Dendritic cell treated with granulocyte-macrophage colony-stimulating factor and Interleukin-4, amounts not matched to agents 40 ng/mL and 50 ng/mL, for 4 days (primary cell): ENCODE measurements around the gene COX7A2.
A peak's percentile ranks its signal among the peaks of the same experiment; 100 is the strongest.

Source experiments
- H3K27ac Mint-ChIP-seq: one replicate; pipeline ENCODE4 v1.8.0; 2022; ENCODE audit warnings: mild to moderate bottlenecking, mixed read lengths
- H3K27me3 Mint-ChIP-seq: one replicate; pipeline ENCODE4 v1.8.0; 2022; ENCODE audit warnings: mild to moderate bottlenecking, mixed read lengths
- H3K36me3 Mint-ChIP-seq: one replicate; pipeline ENCODE4 v1.8.0; 2022; ENCODE audit warnings: low read depth, mixed read lengths
- H3K4me1 Mint-ChIP-seq: one replicate; pipeline ENCODE4 v1.8.0; 2022; ENCODE audit warnings: low read depth, mixed read lengths
- H3K4me3 Mint-ChIP-seq: one replicate; pipeline ENCODE4 v1.8.0; 2022; ENCODE audit warnings: mild to moderate bottlenecking, moderate library complexity, mixed read lengths
- H3K9me3 Mint-ChIP-seq: one replicate; pipeline ENCODE4 v1.8.0; 2022; ENCODE audit warnings: mixed read lengths
- intact Hi-C: fragments of 100-400 bp; cut with micrococcal nuclease; formaldehyde crosslinking; loops from one replicate; pipeline ENCODE4 v1.15.0; 2022

Gene COX7A2

DNA sequence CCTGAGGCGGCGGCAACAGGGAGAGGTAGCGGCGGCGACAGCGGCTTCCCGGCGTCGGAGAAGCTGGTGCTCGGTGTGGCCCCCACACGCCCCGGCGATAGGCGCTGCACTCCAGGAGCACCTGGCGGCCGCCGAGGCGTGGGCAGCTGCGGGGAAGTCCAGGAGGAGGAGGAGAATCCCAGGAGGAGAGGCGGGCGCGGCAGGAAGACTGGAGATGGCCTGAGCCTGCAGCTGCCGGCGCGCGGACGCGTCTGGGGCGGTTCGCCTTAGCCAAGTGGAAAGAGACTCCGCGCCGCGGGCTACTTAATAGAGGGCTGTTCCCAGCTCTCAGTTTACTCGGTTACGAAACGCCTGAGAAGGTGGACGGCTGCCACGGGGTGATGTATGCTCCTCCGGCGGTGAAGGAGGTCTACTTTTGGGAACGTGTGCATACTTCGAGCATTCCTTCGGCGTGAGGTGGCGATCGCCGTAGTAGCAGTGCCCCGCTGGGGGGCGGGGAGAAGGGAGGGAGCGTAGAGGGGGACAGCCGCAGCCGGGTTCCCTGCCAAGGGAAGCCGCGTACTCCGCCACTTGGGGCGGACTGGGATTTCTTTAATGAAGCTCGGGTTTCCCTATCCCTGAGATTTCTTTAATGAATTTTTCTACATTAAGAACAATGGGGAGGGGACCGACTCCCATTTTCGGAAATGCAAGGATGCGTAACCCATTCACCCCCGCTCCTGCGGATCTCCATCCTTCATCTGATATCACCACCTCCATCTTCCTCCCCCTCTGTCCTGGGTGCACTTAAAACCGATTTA is 37.6 kb downstream of the COX7A2 start, which contains the start of gene COL12A1:
Gene COL12A1, minus strand, starts transcription at position 278 of the 800 bp plus-strand sequence. CDS start 3,261 bp downstream, outside the sequence.
- H3K4me3 Mint-ChIP-seq: peak within 1 kb of the TSS; percentile 18
- H3K36me3 Mint-ChIP-seq: no peaks in the 10 kb centered on the region
- H3K27me3 Mint-ChIP-seq: peaks cover 88% of the 10 kb centered on the region
- no peaks in the 10 kb centered on the region for H3K9me3 Mint-ChIP-seq
- peaks cover 60% of the 10 kb centered on the region for H3K4me1 Mint-ChIP-seq
- H3K27ac Mint-ChIP-seq: no peak within 1 kb of the TSS
- intact Hi-C loops: no loop called here

DNA sequence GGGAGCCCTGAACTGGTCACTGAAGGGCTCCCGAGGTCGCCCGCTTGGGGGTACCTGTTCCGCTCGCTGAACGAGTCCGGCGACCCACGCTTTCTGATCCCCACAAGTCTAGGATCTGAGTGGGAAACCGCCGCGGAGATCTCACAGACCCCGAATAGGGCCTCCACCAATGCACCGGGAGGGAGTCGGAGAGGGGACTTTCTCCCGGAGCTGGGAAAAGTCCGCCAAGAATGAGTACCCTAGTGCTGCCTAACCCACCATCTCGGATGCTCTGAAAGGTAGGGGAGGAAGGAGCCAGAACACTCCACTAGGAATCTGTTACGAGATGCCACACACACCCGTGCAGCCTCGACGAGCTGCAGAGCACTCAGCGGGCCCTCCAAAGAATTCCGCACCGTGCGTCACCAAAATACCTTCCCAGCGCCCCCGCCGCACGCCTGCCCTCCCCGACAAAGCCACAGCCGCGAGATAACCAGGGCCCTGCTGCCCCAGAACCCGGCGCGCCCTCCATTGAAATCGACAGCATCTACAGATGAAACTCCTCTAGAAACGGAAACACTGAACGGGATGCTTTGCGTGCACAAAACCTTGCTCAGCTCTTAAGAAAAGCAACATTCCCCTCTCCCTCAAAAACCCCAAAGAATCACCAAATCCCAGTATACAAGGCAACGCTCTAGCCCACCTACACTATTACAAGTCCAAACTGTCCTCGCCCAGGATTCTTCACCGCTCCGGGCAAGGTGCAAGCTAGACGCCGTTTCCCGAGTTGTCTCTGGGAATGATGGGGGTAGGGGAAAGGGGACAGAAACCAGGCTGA is 38.4 kb downstream of the COX7A2 start:
- H3K27me3 Mint-ChIP-seq: peaks cover 90% of the 10 kb centered on the region
- no peaks in the 10 kb centered on the region for H3K9me3 Mint-ChIP-seq
- no peaks in the 10 kb centered on the region for H3K36me3 Mint-ChIP-seq
- peaks cover 60% of the 10 kb centered on the region for H3K4me1 Mint-ChIP-seq
- no peak overlapping the region for H3K4me3 Mint-ChIP-seq
- intact Hi-C loops: no loop called here
- no peak overlapping the region for H3K27ac Mint-ChIP-seq

DNA sequence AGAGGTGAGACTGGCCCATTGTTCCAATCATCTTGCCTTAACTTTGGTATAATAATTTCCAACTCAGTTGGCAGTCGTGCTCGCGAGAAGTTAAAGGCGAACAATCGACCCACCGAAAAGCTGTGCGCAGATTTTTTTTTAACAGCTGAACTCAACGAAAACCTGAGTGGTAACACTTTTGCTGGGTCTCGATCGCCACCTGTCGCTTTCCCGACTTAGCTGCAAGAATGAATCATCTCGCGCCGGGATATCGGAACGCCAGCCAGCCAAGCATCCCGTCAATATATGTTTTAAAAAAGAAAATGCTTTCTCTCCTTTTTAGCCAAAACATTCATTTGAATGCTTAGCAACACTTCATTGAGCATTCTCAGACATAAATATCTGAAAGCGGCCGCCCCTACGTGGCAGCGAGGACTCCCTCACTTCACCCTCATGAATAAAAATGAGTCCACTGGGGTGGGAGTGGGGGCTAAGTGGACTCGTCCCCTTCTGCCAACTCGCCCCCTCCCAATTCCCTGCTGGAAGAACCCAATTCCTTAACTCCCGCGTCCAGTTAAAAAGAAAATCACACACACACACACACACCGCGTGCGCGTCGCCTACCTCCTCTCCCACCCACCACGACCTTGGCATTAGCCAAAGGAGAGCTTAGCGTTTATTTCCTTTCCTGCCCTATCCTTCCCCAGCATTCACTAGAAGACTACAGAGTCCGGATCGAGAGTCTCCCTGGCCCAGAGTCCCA is 39.2 kb downstream of the COX7A2 start:
- Mint-ChIP-seq H3K36me3 (no peaks in the 10 kb centered on the region), H3K27me3 (peaks cover 88% of the 10 kb centered on the region), H3K4me3 (no peak overlapping the region), H3K4me1 (peaks cover 60% of the 10 kb centered on the region), H3K9me3 (no peaks in the 10 kb centered on the region), H3K27ac (no peak overlapping the region)
- intact Hi-C loops: no loop called here

DNA sequence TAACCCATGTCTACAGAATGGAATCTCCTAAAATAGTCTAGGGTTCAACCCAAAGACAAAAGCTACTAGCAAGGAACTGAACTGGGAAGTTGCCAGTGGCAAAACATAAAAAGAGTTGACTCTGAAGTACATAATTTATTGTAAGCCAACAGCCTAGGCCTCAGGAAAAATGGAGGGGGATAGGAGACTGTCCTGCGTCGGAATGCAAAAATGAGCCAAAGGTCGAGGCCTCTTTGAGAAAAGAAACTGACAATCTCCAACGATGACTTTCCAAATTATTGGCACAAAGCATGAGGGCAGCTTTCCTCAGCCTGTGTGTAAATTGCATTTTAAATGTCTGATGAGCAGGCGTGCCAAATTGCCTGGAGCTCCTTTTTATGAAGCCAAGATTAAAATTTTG is 39.9 kb downstream of the COX7A2 start:
- no peak overlapping the region for H3K4me3 Mint-ChIP-seq
- H3K9me3 Mint-ChIP-seq: no peaks in the 10 kb centered on the region
- H3K4me1 Mint-ChIP-seq: peaks cover 55% of the 10 kb centered on the region
- intact Hi-C loops: no loop called here
- H3K27ac Mint-ChIP-seq: no peak overlapping the region
- H3K27me3 Mint-ChIP-seq: peaks cover 82% of the 10 kb centered on the region
- no peaks in the 10 kb centered on the region for H3K36me3 Mint-ChIP-seq

DNA sequence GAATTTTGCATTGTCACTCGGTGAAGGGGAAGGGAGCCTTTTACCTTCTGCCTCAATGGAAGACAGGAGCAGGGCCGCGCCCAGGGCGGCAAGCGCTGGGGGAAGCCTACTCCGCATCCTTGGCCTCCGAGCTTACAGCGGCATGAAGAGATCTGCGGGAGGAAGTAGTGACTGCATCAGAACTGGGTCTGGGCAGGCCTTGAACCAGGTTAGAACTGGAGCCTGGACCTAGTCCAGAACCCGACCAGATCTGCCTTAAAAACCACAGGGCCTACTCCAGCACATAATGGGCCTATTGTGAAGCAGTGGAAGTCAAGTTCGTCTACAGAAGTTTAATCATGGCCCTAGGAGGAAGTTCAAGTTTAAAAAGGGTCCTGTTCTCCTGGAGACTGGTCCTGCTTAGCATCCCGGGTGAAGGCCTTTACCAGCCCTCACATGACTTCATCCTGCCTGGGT is 40.9 kb downstream of the COX7A2 start:
- no peaks in the 10 kb centered on the region for H3K36me3 Mint-ChIP-seq
- H3K27ac Mint-ChIP-seq: no peak overlapping the region
- no peak overlapping the region for H3K4me3 Mint-ChIP-seq
- peaks cover 73% of the 10 kb centered on the region for H3K27me3 Mint-ChIP-seq
- intact Hi-C loops: no loop called here
- H3K4me1 Mint-ChIP-seq: peaks cover 45% of the 10 kb centered on the region
- no peaks in the 10 kb centered on the region for H3K9me3 Mint-ChIP-seq

DNA sequence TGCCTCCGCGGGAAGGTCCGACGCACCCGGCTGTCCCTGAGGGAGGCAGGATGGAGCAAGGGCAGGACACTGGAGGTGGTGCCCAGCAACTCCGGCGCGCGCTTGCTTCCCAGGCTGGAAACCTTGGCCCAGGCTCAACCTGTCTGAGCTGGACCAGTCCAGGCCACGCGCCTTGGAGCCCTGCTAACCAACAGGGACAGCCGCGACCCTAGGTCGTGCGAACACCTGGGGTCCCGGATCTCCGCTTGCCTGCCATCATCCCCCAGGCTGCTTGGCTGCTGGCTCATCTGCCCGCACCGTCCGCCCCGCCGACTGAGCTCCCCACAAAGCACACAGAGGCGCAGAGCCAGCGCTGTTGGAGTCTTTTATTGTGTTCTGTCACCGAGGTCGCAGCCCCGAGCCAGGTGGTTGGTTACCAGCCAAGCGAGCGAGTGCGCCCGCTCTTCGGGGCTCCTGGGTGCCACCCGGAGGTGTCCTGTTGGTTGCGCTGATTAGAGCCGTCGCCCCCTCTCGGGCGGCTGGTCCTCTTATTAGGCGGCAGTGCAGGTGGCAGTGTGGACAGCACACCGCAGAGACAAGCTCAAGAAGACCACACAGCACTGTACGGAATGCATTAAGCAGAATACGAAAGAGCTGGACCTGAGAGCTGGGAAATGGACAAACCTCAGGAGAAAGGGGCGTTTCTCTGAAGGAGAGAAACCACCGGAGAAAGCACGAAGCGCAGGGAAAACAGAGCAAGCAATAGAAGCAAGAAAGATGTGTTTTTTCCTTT is 41.5 kb downstream of the COX7A2 start:
- H3K27me3 Mint-ChIP-seq: peaks cover 71% of the 10 kb centered on the region
- intact Hi-C loops: no loop called here
- no peak overlapping the region for H3K27ac Mint-ChIP-seq
- H3K4me3 Mint-ChIP-seq: no peak overlapping the region
- peaks cover 39% of the 10 kb centered on the region for H3K4me1 Mint-ChIP-seq
- no peaks in the 10 kb centered on the region for H3K36me3 Mint-ChIP-seq
- H3K9me3 Mint-ChIP-seq: no peaks in the 10 kb centered on the region

DNA sequence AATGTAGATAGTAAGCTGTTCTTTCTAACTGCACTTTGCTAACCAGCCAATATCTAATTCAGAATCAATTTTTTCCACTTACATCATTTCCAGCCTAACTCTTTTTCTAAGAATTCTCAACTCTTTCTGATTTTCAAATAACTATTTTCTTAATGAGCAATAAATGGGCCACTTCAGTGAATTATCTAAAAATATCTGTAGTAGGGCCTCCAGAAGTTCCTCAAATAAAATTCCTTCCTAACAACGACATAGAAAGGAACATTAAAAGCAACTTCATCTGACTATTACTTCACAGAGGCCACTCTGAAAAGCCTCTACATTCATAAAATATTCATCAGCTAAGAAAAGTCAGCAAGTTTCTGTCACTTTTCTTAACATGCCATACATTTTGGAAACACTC is 42.6 kb downstream of the COX7A2 start:
- H3K36me3 Mint-ChIP-seq: no peaks in the 10 kb centered on the region
- H3K27ac Mint-ChIP-seq: no peak overlapping the region
- H3K4me1 Mint-ChIP-seq: peaks cover 28% of the 10 kb centered on the region
- peaks cover 61% of the 10 kb centered on the region for H3K27me3 Mint-ChIP-seq
- no peaks in the 10 kb centered on the region for H3K9me3 Mint-ChIP-seq
- H3K4me3 Mint-ChIP-seq: no peak overlapping the region
- intact Hi-C loops: no loop called here

DNA sequence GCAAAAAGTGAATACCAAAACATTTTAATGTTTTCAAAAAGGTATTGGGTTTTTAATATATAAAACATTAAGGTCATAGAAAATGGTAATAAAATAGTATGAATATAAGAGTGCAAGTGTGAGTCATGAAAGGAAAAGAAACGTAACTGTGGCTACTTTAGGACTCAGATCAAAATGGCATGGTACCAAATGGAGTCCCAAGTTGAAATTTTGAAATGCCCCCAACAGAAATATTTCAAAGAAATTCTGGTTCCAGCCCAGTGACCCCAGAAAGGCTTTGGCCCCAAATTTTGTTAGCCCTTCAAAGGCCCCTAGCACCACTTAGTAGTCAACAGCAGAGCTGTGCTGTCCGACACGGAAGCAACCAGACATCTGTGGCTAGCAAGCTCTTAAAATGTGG is 43.7 kb downstream of the COX7A2 start:
- H3K27me3 Mint-ChIP-seq: peaks cover 50% of the 10 kb centered on the region
- no peaks in the 10 kb centered on the region for H3K36me3 Mint-ChIP-seq
- no peaks in the 10 kb centered on the region for H3K9me3 Mint-ChIP-seq
- no peak overlapping the region for H3K4me3 Mint-ChIP-seq
- intact Hi-C loops: no loop called here
- H3K27ac Mint-ChIP-seq: no peak overlapping the region
- H3K4me1 Mint-ChIP-seq: peaks cover 17% of the 10 kb centered on the region

DNA sequence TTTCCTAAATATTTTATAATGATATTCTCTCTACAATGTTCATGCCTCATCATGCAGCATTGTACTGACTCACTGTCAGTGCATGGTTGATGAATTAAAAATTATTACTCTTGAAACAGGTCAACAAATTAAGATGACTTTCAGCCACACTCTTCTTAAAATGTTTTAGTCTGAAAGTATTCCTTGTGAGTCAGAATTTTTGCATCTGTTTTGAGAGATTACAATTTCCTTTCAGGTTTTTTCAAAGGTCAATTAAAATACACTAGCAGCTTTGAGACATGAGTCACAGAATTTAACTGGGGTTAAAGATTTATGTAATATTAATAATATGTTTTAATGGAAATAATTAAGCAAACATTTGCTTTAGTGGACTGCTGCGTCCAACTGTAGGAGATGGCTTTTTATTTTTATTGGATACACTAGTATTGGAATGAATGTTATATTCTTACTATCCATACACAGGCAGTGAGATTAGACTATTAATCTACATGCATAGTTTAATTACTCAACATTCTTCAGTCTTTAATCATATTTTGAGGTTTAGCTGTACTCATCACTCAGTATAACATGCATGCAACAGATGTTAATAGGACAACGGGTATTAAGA is 47.4 kb downstream of the COX7A2 start:
- H3K9me3 Mint-ChIP-seq: no peaks in the 10 kb centered on the region
- H3K27me3 Mint-ChIP-seq: peaks cover 14% of the 10 kb centered on the region
- no peak overlapping the region for H3K27ac Mint-ChIP-seq
- H3K4me3 Mint-ChIP-seq: no peak overlapping the region
- H3K4me1 Mint-ChIP-seq: no peaks in the 10 kb centered on the region
- intact Hi-C loops: no loop called here
- H3K36me3 Mint-ChIP-seq: no peaks in the 10 kb centered on the region

DNA sequence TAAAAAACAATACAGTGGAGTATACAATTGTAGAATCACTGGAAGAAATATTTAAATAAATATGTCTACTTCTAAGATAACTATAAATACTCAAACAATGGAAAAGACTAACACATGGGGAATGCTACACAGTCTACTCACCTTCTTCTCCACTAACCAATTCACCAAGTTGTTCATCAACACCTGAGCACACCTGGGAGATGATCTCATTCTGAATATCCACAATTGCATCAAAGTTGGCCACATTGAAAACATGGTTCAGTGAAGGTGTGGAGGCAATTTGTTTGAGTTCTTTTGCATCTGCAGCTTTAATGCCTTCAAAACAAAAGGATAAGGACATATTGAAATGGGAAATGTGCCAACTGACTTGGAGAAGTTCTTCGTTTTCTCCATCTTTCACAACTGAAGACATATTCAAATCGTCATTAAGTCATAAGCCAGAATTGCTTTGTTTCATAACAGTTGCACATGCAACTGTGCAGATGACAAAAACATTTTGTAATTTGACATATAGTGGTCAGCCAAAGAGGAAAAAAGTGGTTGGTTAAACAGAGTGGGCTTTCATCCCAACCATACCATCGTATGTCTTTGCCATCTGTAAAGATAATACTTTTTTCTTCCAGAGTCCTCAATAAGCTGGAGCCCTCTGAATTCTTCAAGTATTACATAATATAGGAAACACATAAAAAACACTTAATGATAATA is 55.2 kb downstream of the COX7A2 start:
- no peaks in the 10 kb centered on the region for H3K36me3 Mint-ChIP-seq
- H3K9me3 Mint-ChIP-seq: no peaks in the 10 kb centered on the region
- H3K4me1 Mint-ChIP-seq: no peaks in the 10 kb centered on the region
- H3K27ac Mint-ChIP-seq: no peak overlapping the region
- no peak overlapping the region for H3K4me3 Mint-ChIP-seq
- peaks cover 5% of the 10 kb centered on the region for H3K27me3 Mint-ChIP-seq
- intact Hi-C loops: no loop called here
